OCI-LY7 (cell line): ENCODE measurements around the gene C16orf87.

Experiments used
- CTCF ChIP-seq: fragments of 200-600 bp; sonication (generic); conservative IDR thresholded peaks from 2 replicates; pipeline ENCODE4 v1.5.1; 2014; ENCODE audit warnings: mild to moderate bottlenecking, antibody characterized with exemption, low read length, moderate library complexity, mixed read lengths
- EZH2phosphoT487 ChIP-seq: fragments of 200-600 bp; sonication (generic); IDR thresholded peaks from 2 replicates; pipeline ENCODE4 v1.6.1; 2018; ENCODE audit warnings: low read depth, borderline replicate concordance, mild to moderate bottlenecking, mixed run types, antibody characterized with exemption, low read length, moderate library complexity, mixed read lengths

- no peak for TF ChIP-seq CTCF
- TF ChIP-seq EZH2phosphoT487, result no peak
Observed at GRCh38 chr16:46790599-46791270, 40.2 kb downstream of the C16orf87 start.
